Parathyroid adenoma (tissue), 2 donors: Measurements from ENCODE around the gene CRYGC.

ENCODE experiments used
- H2AFZ ChIP-seq: fragments of 300-600 bp; sonication (generic); one replicate; pipeline ENCODE4 v1.7.0; 2017; ENCODE audit warnings: antibody characterized with exemption, mild to moderate bottlenecking
- H3K27ac ChIP-seq: fragments of 300-600 bp; sonication (generic); one replicate; pipeline ENCODE4 v1.7.0; 2017
- H3K27me3 ChIP-seq: fragments of 300-600 bp; sonication (generic); one replicate; pipeline ENCODE4 v1.7.0; 2017; ENCODE audit warnings: low read length; ENCODE audit not compliant: control insufficient read depth, insufficient read depth
- H3K36me3 ChIP-seq: fragments of 300-600 bp; sonication (generic); one replicate; pipeline ENCODE4 v1.7.0; 2017; ENCODE audit warnings: low read length; ENCODE audit not compliant: control insufficient read depth, insufficient read depth
- H3K4me1 ChIP-seq: fragments of 300-600 bp; sonication (generic); one replicate; pipeline ENCODE4 v1.7.0; 2017; ENCODE audit warnings: control low read depth
- H3K4me2 ChIP-seq: fragments of 300-600 bp; sonication (generic); one replicate; pipeline ENCODE4 v1.7.0; 2017; ENCODE audit warnings: low read length
- H3K4me3 ChIP-seq: fragments of 300-600 bp; sonication (generic); one replicate; pipeline ENCODE4 v1.7.0; 2017; ENCODE audit warnings: low read depth, low read length
- H3K79me2 ChIP-seq: fragments of 300-600 bp; sonication (generic); one replicate; pipeline ENCODE4 v1.7.0; 2017; ENCODE audit warnings: control low read depth
- H3K9ac ChIP-seq: fragments of 300-600 bp; sonication (generic); one replicate; pipeline ENCODE4 v1.7.0; 2017; ENCODE audit warnings: mild to moderate bottlenecking
- H3K9me3 ChIP-seq: fragments of 300-600 bp; sonication (generic); one replicate; pipeline ENCODE4 v1.7.0; 2017; ENCODE audit warnings: low read length; ENCODE audit not compliant: control insufficient read depth
- CTCF ChIP-seq: fragments of 300-600 bp; sonication (generic); IDR thresholded peaks from one replicate; pipeline ENCODE4 v1.7.0; 2017; ENCODE audit warnings: antibody characterized with exemption, mild to moderate bottlenecking
- donor health status: primary hyperparathyroidism.

CRYGC gene

DNA sequence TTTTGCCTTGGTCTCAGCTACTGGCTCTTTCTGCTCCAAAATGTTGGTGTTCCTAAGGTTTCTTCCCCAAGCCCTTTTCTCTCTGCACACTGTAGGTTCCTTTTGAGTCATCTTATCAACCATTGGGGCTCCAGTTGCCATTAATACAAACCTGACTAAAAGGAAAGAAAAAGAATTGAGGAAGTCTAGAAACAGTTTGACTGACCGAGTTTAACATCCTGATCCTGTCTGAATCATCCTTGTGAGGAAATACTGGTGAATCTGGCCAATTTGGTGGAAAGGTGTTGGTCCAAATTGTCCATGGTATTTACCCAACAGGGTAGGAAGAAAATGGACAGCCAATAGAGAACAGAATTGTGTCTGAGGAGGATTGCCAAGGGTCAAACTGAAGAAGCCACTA is 43.6 kb downstream of the CRYGC start:
- no peak overlapping the region for H3K4me2 ChIP-seq
- H3K9me3 ChIP-seq = no peaks in the 10 kb centered on the region
- no peak for TF ChIP-seq CTCF
- H3K79me2 ChIP-seq = no peaks in the 10 kb centered on the region
- H3K36me3 ChIP-seq = no peaks in the 10 kb centered on the region
- no peak overlapping the region for H3K27ac ChIP-seq
- H3K27me3 ChIP-seq = no peaks in the 10 kb centered on the region
- H3K4me1 ChIP-seq = no peaks in the 10 kb centered on the region
- no peak overlapping the region for H3K9ac ChIP-seq
- H3K4me3 ChIP-seq = no peak overlapping the region
- H2AFZ ChIP-seq = no peak overlapping the region

DNA sequence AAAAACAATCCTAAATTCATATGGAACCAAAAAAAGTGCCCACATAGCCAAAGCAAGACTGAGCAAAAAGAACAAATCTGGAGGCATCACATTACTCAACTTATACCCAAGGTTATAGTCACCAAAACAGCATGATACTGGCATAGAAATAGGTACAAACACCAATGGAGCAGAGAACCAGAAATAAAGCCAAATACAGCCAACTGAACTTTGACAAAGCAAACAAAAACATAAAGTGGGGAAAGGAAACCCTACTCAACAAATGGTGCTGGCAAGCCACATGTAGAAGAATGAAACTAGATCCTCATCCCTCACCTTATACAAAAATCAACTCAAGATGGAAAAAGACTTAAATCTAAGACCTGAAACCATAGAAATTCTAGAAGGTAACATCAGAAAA is 45.8 kb downstream of the CRYGC start:
- Histone ChIP-seq H3K4me2 (no peak overlapping the region), H3K4me1 (no peaks in the 10 kb centered on the region), H3K36me3 (no peaks in the 10 kb centered on the region), H3K27me3 (no peaks in the 10 kb centered on the region), H2AFZ (no peak overlapping the region), H3K9ac (no peak overlapping the region), H3K4me3 (no peak overlapping the region), H3K27ac (no peak overlapping the region), H3K79me2 (no peaks in the 10 kb centered on the region), H3K9me3 (no peaks in the 10 kb centered on the region)
- TF ChIP-seq CTCF = no peak
